ENCODE data around the gene PLK3.

The PLK3 gene

DNA sequence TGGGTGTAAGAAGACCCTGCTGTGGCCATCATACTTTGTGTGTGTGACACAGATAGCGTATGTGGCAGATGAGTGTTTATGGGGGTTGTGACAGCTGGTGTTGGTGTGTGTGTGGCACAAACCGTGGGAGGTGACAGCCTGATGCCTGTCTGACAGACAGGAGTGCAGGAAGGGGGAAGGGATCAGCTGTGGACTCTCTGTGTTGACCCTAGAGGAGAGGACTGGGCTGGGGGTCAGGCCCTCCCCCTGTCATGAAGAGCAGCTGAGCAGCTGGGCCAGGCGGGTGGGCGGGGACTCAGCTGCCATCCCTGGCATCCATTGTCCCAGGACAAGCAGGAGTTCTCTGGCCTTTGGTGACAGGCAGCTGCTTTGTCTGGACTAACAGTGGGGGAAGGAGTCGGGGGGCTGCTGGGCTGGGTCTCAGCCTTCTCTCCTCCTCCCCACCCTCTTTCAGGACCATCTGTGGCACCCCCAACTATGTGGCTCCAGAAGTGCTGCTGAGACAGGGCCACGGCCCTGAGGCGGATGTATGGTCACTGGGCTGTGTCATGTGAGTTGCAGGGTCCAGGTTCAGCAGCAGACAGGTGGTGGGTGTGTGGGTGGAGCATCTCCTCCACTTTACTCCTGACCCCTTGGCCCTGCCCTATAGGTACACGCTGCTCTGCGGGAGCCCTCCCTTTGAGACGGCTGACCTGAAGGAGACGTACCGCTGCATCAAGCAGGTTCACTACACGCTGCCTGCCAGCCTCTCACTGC is 2.3 kb downstream of the PLK3 start:
- Histone ChIP-seq H3K9ac (ENCODE audit: low read depth in 1 of 2, low read length in 2 of 2) (peak overlapping the region in 1 of 2 donors; percentile 15), H3K27me3 (ENCODE audit: control insufficient read depth in 2 of 2, insufficient read depth in 2 of 2, low read length in 2 of 2) (no peaks in the 10 kb centered on the region), H3K36me3 (ENCODE audit: control insufficient read depth in 2 of 2, insufficient read depth in 2 of 2, low read length in 2 of 2) (peaks cover 14 to 15% of the 10 kb centered on the region in 2 donors), H3K27ac (ENCODE audit: low read depth in 2 of 2, low read length in 2 of 2) (peak overlapping the region in 1 of 2 donors; percentile 11), H3K4me3 (ENCODE audit: low read length in 2 of 2) (peak overlapping the region in 1 of 2 donors; percentile 66), H3K4me1 (ENCODE audit: control insufficient read depth in 2 of 2, insufficient read depth in 2 of 2, low read length in 2 of 2) (peaks cover 26 to 28% of the 10 kb centered on the region in 2 donors), H3K9me3 (ENCODE audit: control insufficient read depth in 2 of 2, low read length in 2 of 2) (no peaks in the 10 kb centered on the region)

DNA sequence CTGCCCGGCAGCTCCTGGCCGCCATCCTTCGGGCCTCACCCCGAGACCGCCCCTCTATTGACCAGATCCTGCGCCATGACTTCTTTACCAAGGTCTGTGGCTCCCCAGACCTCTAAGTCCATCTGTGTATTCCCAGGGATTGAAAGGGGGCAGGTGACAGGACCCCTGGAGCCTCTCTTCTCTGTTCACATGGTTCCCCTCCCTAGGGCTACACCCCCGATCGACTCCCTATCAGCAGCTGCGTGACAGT is 2.8 kb downstream of the PLK3 start:
- Histone ChIP-seq H3K9ac (ENCODE audit: low read depth in 1 of 2, low read length in 2 of 2) (no peak overlapping the region), H3K4me3 (ENCODE audit: low read length in 2 of 2) (no peak overlapping the region), H3K36me3 (ENCODE audit: control insufficient read depth in 2 of 2, insufficient read depth in 2 of 2, low read length in 2 of 2) (peaks cover 14 to 15% of the 10 kb centered on the region in 2 donors), H3K27me3 (ENCODE audit: control insufficient read depth in 2 of 2, insufficient read depth in 2 of 2, low read length in 2 of 2) (no peaks in the 10 kb centered on the region), H3K9me3 (ENCODE audit: control insufficient read depth in 2 of 2, low read length in 2 of 2) (no peaks in the 10 kb centered on the region), H3K4me1 (ENCODE audit: control insufficient read depth in 2 of 2, insufficient read depth in 2 of 2, low read length in 2 of 2) (peaks cover 31 to 33% of the 10 kb centered on the region in 2 donors), H3K27ac (ENCODE audit: low read depth in 2 of 2, low read length in 2 of 2) (no peak overlapping the region)

DNA sequence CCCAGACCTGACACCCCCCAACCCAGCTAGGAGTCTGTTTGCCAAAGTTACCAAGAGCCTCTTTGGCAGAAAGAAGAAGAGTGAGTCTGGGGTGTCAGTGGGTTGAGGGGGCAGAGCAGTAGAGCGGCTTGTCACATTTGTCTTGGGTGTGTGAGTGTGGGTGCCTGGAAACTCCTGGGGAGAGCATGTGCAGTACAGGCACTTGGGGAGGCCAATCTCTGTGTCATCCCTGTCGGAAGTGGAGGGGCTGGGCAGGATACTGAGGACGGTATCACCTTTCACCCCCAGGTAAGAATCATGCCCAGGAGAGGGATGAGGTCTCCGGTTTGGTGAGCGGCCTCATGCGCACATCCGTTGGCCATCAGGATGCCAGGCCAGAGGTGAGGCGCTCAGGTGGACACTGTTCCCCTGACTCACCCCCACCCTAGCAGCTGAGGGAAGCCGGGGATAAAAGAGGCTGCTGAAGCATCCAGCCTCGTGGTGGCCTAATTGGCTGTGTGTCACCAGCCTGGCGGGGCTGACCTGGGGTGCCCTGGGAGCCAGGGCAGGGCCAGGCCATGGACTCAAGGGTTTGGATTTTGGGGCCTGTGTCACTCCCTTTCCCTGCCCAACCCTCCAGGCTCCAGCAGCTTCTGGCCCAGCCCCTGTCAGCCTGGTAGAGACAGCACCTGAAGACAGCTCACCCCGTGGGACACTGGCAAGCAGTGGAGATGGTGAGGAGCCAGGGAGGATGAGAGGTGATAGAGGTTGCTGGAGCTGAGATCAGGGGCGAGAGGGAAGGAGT is 3.3 kb downstream of the PLK3 start:
- Histone ChIP-seq H3K36me3 (ENCODE audit: control insufficient read depth in 2 of 2, insufficient read depth in 2 of 2, low read length in 2 of 2) (peaks cover 14 to 15% of the 10 kb centered on the region in 2 donors), H3K9me3 (ENCODE audit: control insufficient read depth in 2 of 2, low read length in 2 of 2) (no peaks in the 10 kb centered on the region), H3K27me3 (ENCODE audit: control insufficient read depth in 2 of 2, insufficient read depth in 2 of 2, low read length in 2 of 2) (no peaks in the 10 kb centered on the region), H3K27ac (ENCODE audit: low read depth in 2 of 2, low read length in 2 of 2) (peak overlapping the region in 1 of 2 donors; percentile 16), H3K4me1 (ENCODE audit: control insufficient read depth in 2 of 2, insufficient read depth in 2 of 2, low read length in 2 of 2) (peaks cover 36 to 38% of the 10 kb centered on the region in 2 donors), H3K9ac (ENCODE audit: low read depth in 1 of 2, low read length in 2 of 2) (no peak overlapping the region), H3K4me3 (ENCODE audit: low read length in 2 of 2) (no peak overlapping the region)

DNA sequence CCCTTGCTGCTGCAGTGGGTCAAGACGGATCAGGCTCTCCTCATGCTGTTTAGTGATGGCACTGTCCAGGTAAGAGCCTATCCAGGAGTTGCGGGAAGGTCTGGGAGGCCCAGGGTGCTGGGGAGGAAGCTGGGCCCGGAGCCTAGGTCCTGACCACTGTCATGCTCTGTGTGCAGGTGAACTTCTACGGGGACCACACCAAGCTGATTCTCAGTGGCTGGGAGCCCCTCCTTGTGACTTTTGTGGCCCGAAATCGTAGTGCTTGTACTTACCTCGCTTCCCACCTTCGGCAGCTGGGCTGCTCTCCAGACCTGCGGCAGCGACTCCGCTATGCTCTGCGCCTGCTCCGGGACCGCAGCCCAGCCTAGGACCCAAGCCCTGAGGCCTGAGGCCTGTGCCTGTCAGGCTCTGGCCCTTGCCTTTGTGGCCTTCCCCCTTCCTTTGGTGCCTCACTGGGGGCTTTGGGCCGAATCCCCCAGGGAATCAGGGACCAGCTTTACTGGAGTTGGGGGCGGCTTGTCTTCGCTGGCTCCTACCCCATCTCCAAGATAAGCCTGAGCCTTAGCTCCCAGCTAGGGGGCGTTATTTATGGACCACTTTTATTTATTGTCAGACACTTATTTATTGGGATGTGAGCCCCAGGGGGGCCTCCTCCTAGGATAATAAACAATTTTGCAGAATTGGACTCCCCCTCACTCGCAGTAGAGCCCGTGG is 5.3 kb downstream of the PLK3 start:
- Histone ChIP-seq H3K9ac (ENCODE audit: low read depth in 1 of 2, low read length in 2 of 2) (no peak overlapping the region), H3K9me3 (ENCODE audit: control insufficient read depth in 2 of 2, low read length in 2 of 2) (no peaks in the 10 kb centered on the region), H3K27ac (ENCODE audit: low read depth in 2 of 2, low read length in 2 of 2) (no peak overlapping the region), H3K27me3 (ENCODE audit: control insufficient read depth in 2 of 2, insufficient read depth in 2 of 2, low read length in 2 of 2) (no peaks in the 10 kb centered on the region), H3K4me3 (ENCODE audit: low read length in 2 of 2) (no peak overlapping the region), H3K4me1 (ENCODE audit: control insufficient read depth in 2 of 2, insufficient read depth in 2 of 2, low read length in 2 of 2) (peaks cover 48 to 53% of the 10 kb centered on the region in 2 donors), H3K36me3 (ENCODE audit: control insufficient read depth in 2 of 2, insufficient read depth in 2 of 2, low read length in 2 of 2) (peaks cover 14 to 15% of the 10 kb centered on the region in 2 donors)

DNA sequence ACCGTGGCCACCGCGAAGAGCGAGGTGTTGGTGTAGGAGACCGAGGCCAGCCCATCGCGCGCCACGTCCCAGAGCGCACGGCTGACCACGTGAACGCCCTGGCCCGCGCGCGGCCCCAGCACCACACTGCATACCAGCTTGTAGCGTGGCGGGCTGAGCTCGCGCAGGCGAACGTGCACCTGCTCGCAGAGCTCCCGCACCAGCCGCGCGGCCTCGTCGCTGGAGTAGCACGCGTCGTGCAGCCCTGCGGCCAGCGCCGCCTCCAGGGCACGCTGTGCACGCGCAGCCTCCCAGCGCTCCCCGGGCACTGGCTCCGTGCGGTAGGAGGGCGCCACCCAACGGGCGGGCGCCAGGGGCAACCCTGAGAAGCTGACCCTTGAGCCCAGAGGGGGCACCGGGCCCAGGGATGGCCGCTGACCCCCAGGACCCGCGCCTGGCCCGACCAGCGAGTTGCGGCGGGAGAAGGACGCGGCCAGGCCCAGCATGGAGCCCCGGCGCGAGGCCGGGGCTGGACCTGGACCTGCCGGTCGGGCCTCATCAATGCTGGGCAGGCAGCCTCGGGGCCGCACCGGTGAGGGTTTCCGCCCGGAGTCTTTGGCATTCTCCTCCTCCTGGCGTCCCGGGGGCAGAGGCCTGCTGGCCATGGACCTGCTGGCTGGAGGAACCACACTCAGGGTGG is 6.0 kb downstream of the PLK3 start:
- peak overlapping the region; percentile 76 to 89 for H3K9ac ChIP-seq (ENCODE audit: low read depth in 1 of 2, low read length in 2 of 2)
- H3K36me3 ChIP-seq (ENCODE audit: control insufficient read depth in 2 of 2, insufficient read depth in 2 of 2, low read length in 2 of 2): peaks cover 14 to 15% of the 10 kb centered on the region in 2 donors
- peaks cover 45 to 50% of the 10 kb centered on the region in 2 donors for H3K4me1 ChIP-seq (ENCODE audit: control insufficient read depth in 2 of 2, insufficient read depth in 2 of 2, low read length in 2 of 2)
- H3K9me3 ChIP-seq (ENCODE audit: control insufficient read depth in 2 of 2, low read length in 2 of 2): no peaks in the 10 kb centered on the region
- H3K27ac ChIP-seq (ENCODE audit: low read depth in 2 of 2, low read length in 2 of 2): peak overlapping the region; percentile 97 to 98
- H3K4me3 ChIP-seq (ENCODE audit: low read length in 2 of 2): peak overlapping the region in 1 of 2 donors; percentile 26
- no peaks in the 10 kb centered on the region for H3K27me3 ChIP-seq (ENCODE audit: control insufficient read depth in 2 of 2, insufficient read depth in 2 of 2, low read length in 2 of 2)

DNA sequence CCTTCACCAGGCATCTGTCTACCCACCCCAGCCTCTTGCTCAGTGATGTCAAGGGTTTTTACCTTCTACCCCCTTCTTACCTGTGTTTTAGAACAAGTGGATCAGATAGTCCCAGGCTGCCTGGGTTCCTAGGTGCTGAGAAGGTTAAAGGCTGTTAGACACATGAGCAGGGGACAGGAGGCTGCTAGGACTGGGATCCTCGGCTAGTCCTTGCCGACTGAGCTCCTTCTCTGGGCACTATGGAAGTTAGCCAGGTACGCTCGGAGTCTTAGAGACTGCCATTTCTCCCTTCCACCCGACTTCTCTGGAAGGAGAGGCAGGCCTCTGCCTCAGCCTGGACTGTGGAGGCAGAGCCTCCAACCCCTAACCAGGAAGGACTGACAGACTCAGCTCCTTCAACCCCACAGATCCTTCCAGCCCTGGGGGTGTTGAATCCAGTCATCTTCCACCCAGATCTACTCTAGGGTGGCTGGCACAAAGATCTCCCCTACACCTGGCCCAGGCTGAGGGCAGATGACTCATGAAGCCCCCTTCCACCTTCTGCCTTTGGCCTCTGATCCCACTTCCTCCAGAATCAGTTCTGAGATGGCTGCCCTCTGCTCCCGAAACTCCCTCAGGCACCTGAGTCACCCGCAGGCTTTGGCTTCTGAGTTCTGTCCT is 6.7 kb downstream of the PLK3 start, which contains the start of gene DYNLT4:
TSS of gene DYNLT4 (minus strand) at position 648 of the 660 bp plus-strand sequence. CDS start 683 bp downstream, outside the sequence.
- no peaks in the 10 kb centered on the region for H3K9me3 ChIP-seq (ENCODE audit: control insufficient read depth in 2 of 2, low read length in 2 of 2)
- H3K4me1 ChIP-seq (ENCODE audit: control insufficient read depth in 2 of 2, insufficient read depth in 2 of 2, low read length in 2 of 2): peaks cover 45 to 49% of the 10 kb centered on the region in 2 donors
- H3K9ac ChIP-seq (ENCODE audit: low read depth in 1 of 2, low read length in 2 of 2): peak within 1 kb of the TSS; percentile 76 to 89
- no peaks in the 10 kb centered on the region for H3K27me3 ChIP-seq (ENCODE audit: control insufficient read depth in 2 of 2, insufficient read depth in 2 of 2, low read length in 2 of 2)
- H3K36me3 ChIP-seq (ENCODE audit: control insufficient read depth in 2 of 2, insufficient read depth in 2 of 2, low read length in 2 of 2): peaks cover 14 to 15% of the 10 kb centered on the region in 2 donors
- H3K4me3 ChIP-seq (ENCODE audit: low read length in 2 of 2): peak within 1 kb of the TSS; percentile 31 to 54
- H3K27ac ChIP-seq (ENCODE audit: low read depth in 2 of 2, low read length in 2 of 2): peak within 1 kb of the TSS; percentile 97 to 98

DNA sequence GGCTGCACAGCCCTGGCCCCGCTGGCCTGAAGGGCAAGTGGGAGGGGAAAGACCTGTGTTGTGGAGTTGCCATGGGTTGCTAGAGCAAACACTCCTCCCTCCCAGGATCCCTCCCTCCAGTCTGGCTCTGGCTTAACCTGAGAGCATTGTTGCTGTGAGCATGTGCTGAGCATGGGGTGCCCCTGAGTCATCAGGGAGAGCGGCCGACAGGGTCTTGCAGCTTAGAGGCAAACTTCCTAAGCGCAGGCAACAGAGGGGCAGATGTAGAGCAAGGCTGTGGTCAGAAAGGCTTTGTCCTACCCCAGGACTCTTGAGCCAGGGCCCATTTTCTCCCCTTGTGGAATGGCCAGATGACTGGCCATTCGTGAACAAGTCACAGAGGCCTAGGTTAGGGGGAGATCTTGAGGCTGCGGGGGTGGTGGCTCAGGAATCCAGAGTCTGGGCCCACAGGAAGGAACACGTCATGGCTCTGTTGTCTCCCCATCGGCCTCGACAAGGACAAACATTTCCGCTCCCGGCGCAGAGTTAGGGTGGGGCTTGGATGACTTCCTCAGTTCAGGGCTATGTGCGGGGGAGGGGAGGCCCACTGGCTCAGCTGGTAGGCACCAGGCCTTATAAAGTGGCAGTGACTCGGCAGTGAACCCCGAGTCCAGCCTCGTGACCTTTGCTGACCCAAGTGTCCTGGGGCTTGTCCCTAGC is 7.3 kb downstream of the PLK3 start:
- Histone ChIP-seq H3K4me3 (ENCODE audit: low read length in 2 of 2) (peak overlapping the region; percentile 27 to 31), H3K9me3 (ENCODE audit: control insufficient read depth in 2 of 2, low read length in 2 of 2) (no peaks in the 10 kb centered on the region), H3K27me3 (ENCODE audit: control insufficient read depth in 2 of 2, insufficient read depth in 2 of 2, low read length in 2 of 2) (no peaks in the 10 kb centered on the region), H3K36me3 (ENCODE audit: control insufficient read depth in 2 of 2, insufficient read depth in 2 of 2, low read length in 2 of 2) (peaks cover 14 to 15% of the 10 kb centered on the region in 2 donors), H3K9ac (ENCODE audit: low read depth in 1 of 2, low read length in 2 of 2) (peak overlapping the region; percentile 76 to 89), H3K4me1 (ENCODE audit: control insufficient read depth in 2 of 2, insufficient read depth in 2 of 2, low read length in 2 of 2) (peaks cover 43 to 45% of the 10 kb centered on the region in 2 donors), H3K27ac (ENCODE audit: low read depth in 2 of 2, low read length in 2 of 2) (peak overlapping the region; percentile 97 to 98)

DNA sequence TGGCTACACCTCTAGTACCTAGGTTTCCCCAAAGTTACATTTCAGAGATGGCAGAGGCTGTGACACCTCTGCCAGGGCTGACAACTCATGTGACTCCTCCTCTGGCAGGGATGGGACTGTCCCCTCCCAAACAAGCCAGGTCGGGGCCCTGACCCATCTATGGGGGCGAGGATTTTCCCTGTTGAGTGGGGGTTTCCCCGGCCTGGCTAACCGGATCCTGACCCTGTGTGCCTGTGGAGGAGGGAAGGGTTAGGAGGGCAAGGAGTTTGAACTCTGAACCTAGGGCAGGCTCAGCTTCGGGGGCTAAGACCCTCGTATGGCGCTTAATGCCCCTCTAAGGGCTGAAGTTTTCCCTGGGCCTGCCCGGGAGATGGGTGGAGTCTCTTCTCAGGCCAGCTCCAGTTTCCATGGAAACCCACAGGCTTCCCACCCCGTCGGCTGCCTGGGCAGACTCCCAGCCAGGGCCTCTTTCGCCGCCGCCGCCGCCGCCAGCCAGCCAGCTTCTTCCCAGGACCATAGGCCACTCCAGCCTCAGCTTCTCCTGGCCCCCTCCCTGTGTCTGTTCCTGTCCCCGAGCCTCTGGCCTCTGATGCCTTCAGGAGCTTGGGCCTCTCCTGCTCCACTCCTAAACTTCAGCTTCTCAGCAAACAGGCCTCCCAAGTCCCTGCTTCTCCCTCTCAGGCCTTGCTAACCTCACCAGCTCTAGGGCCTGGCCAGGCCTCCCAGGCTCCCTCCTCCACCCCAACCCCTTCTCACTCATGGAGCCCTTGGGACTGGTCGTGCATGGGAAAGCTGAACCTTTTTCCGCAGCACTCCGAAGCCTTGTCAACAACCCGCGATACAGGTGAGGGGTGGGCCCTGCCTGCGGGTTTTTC is 8.1 kb downstream of the PLK3 start, which contains the start of gene BTBD19:
TSS of gene BTBD19 (plus strand) at position 461 of the 875 bp plus-strand sequence. CDS start at position 759, 298 bp downstream.
- Histone ChIP-seq H3K9ac (ENCODE audit: low read depth in 1 of 2, low read length in 2 of 2) (peak within 1 kb of the TSS; percentile 76 to 89), H3K27me3 (ENCODE audit: control insufficient read depth in 2 of 2, insufficient read depth in 2 of 2, low read length in 2 of 2) (no peaks in the 10 kb centered on the region), H3K27ac (ENCODE audit: low read depth in 2 of 2, low read length in 2 of 2) (peak within 1 kb of the TSS; percentile 97 to 98), H3K9me3 (ENCODE audit: control insufficient read depth in 2 of 2, low read length in 2 of 2) (no peaks in the 10 kb centered on the region), H3K4me1 (ENCODE audit: control insufficient read depth in 2 of 2, insufficient read depth in 2 of 2, low read length in 2 of 2) (peaks cover 45 to 46% of the 10 kb centered on the region in 2 donors), H3K4me3 (ENCODE audit: low read length in 2 of 2) (peak within 1 kb of the TSS; percentile 31 to 54), H3K36me3 (ENCODE audit: control insufficient read depth in 2 of 2, insufficient read depth in 2 of 2, low read length in 2 of 2) (peaks cover 12 to 14% of the 10 kb centered on the region in 2 donors)
